HG02610 (cell line): Measurements from ENCODE around the gene B3GNT5.

Source experiments
- ATAC-seq: cut with Tn5 transposase; IDR thresholded peaks from one replicate; pipeline ENCODE4 v1.9.1; 2021; ENCODE audit warnings: mild to moderate bottlenecking, moderate library complexity; ENCODE audit not compliant: unreplicated experiment

Gene B3GNT5

DNA sequence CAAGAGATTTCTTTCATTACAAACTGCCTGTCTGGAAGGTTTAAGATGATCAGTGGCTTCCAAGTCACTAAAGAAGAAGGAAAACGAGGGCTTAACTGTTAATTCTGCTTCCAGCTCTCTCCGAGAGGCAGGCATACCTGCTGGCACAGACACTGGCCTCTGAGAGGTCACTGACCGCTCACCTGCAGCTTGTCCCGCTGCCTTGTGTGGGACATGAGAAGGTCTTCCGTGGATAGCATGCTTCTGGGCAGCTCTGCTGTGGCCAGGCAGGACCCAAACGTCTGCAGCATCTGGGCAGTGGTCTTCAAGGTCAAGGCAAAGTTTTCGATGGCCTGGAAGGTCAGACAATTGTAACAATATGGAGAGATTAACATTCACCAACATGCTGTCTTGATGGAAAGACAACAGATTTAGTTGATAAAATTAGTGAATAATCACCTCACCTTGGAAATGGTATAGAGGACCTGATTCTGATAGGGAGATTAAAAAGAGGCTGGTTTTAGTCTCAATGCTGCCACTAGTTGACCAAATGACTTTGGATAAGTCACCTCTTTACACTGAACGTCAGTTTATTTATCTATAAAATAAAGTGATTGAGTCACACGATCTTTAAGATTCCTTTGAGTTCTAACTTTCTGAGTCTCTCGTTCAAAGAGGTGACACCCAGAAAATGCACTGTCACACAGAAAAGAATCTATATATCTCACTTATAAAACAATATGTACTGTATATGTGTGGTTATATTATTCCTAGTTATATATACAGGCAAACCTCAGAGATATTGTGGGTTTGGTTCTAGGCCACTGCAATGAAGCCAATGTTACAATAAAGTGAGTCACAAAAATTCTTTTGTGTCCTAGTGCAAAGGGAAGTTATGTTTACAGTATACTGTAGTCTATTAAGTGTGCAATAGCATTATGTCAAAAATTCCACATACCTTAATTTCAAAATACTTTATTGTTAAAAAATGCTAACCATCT lies 65.1 kb downstream of the B3GNT5 start:
- no peak for ATAC-seq

DNA sequence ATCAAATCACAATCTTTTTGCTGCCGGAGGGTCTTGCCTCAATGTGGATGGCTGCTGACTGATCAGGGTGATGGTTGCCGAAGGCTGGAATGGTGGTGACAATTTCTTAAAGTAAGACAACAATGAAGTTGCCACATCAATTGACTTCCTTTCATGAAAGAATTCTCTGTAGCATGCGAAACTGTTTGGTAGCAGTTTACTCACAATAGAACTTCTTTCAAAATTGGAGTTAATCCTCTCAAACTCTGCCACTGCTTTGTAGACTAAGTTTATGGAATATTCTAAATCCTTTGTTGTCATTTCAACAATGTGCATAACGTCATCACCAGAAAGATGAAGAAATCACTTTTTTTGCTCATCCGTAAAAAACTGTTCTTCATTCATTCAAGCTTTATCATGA lies 65.8 kb downstream of the B3GNT5 start:
- no peak for ATAC-seq

DNA sequence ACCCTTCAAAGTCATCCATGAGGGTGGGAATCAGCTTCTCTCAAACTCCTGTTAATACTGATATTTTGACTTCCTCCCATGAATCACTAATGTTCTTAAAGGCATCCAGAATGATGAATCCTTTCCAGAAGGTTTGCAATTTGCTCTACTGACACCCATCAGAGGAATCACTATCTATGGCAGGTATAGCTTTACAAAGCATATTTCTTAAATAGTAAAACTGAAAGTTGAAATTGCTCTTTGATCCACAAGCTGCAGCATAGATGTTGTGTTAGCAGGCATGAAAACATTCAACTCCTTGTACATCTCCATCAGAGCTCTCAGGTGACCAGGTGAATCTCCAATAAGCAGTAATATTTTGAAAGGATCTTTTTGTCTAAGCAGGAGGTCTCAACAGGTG lies 66.3 kb downstream of the B3GNT5 start:
- ATAC-seq: no peak
